HepG2 (cell line): Measurements from ENCODE around the gene PRDX5. TPM values are rescaled to one million over a fixed set of nuclear protein-coding genes. Genes with fewer than 3 reads are reported as not detected.

Experiments used
- ATAC-seq: fragments of 200-7000 bp; cut with Tn5 transposase; 3 replicates; pipeline ENCODE4 v1.9.1; 2020; ENCODE audit warnings: mild to moderate bottlenecking, moderate library complexity
- BruUV-seq: library from RNA; stranded (reverse); fragments of 400-500 nt; replicated peaks from 2 replicates; lab custom pipeline; 2021; lab: Mats Ljungman, UMichigan
- CTCF ChIA-PET: fragments of 300-600 bp; formaldehyde crosslinking; extraction: SDS; loops from one replicate; lab custom pipeline; 2021; ENCODE audit warnings: low total read pairs, inconsistent platforms, low intra/inter-chr PET ratio; lab: Yijun Ruan, JAX
- POLR2A ChIA-PET: fragments of 350-600 bp; sonication (Branson Sonifier 250); formaldehyde crosslinking; loops from one replicate; lab custom pipeline; 2020; ENCODE audit warnings: antibody characterized with exemption, inconsistent platforms; lab: Yijun Ruan, JAX
- DNase-seq: peaks from one replicate; pipeline ENCODE4 v3.0.0-alpha.2; 2015; ENCODE audit warnings: low spot score
- FAIRE-seq: peaks from 3 replicates; lab custom pipeline; 2011; peaks lifted over from hg19 to GRCh38; lab: Jason Lieb, UNC
- H2AFZ ChIP-seq: one replicate; pipeline ENCODE4 v1.6.1; 2011; ENCODE audit warnings: low read length, inconsistent platforms
- H3K27ac ChIP-seq: fragments of 300-600 bp; 3 replicates; pipeline ENCODE4 v1.8.0; 2011; ENCODE audit warnings: mixed run types, mild to moderate bottlenecking, mixed read lengths, low read length, inconsistent platforms; ENCODE audit not compliant: insufficient read depth; ENCODE audit errors: extremely low read length
- H3K27me3 ChIP-seq, 2 experiments: fragments of 200-600 bp in 1 of 2; 2 replicates in 1 of 2; 3 replicates in 1 of 2; pipeline versions ENCODE4 v1.6.0 to v1.8.0; 2011; ENCODE audit warnings: low read length in 2 of 2, mild to moderate bottlenecking in 2 of 2, moderate library complexity in 2 of 2, inconsistent platforms in 1 of 2; ENCODE audit not compliant: insufficient read depth in 2 of 2, control insufficient read depth in 1 of 2
- H3K36me3 ChIP-seq, 2 experiments: fragments of 200-600 bp in 1 of 2; replicated peaks in 1 of 2; 2 replicates in 1 of 2; 3 replicates in 1 of 2; pipeline versions ENCODE4 v1.5.1 to v1.8.0; 2011; ENCODE audit warnings: low read length in 2 of 2, inconsistent platforms in 1 of 2; ENCODE audit not compliant: insufficient read depth in 2 of 2, control insufficient read depth in 1 of 2
- H3K4me1 ChIP-seq: 2 replicates; pipeline ENCODE4 v1.5.1; 2012; ENCODE audit warnings: low read length, inconsistent platforms; ENCODE audit not compliant: insufficient read depth
- H3K4me2 ChIP-seq: 2 replicates; pipeline ENCODE4 v1.6.0; 2011; ENCODE audit warnings: low read depth, low read length, inconsistent platforms
- H3K4me3 ChIP-seq, 3 experiments: fragments of 200-600 bp in 1 of 3; sonication (generic), shearing (Covaris generic) in 1 of 3; replicated peaks in 1 of 3; 2 replicates each; pipeline ENCODE4 v1.5.1; 2011 to 2016; ENCODE audit warnings: low read length in 3 of 3, inconsistent platforms in 2 of 3, low read depth in 2 of 3, mild to moderate bottlenecking in 2 of 3, control low read depth in 1 of 3, mixed read lengths in 1 of 3; ENCODE audit not compliant: insufficient read depth in 1 of 3
- H3K79me2 ChIP-seq: one replicate; pipeline ENCODE4 v1.6.1; 2011; ENCODE audit warnings: low read length, inconsistent platforms; ENCODE audit not compliant: insufficient read depth
- H3K9ac ChIP-seq: 2 replicates; pipeline ENCODE4 v1.6.0; 2011; ENCODE audit warnings: mild to moderate bottlenecking, low read depth, low read length, inconsistent platforms; ENCODE audit not compliant: insufficient read depth
- H3K9me3 ChIP-seq: 2 replicates; pipeline ENCODE4 v1.5.1; 2012; ENCODE audit warnings: mild to moderate bottlenecking, low read length
- H4K20me1 ChIP-seq: 2 replicates; pipeline ENCODE4 v1.6.0; 2011; ENCODE audit warnings: inconsistent platforms, mild to moderate bottlenecking, low read length, moderate library complexity; ENCODE audit not compliant: insufficient read depth
- DMTF1 ChIP-seq: sonication (generic); formaldehyde crosslinking; IDR thresholded peaks from 2 replicates; pipeline ENCODE4 v1.4.0; 2020; ENCODE audit warnings: mild to moderate bottlenecking, missing genetic modification reagents
- ESRRA ChIP-seq: sonication (generic); formaldehyde crosslinking; IDR thresholded peaks from 2 replicates; pipeline ENCODE4 v1.5.1; 2020; ENCODE audit warnings: mild to moderate bottlenecking, low read depth, missing genetic modification reagents
- FOXA3 ChIP-seq: IDR thresholded peaks from 2 replicates; pipeline ENCODE4 v1.6.1; 2016; ENCODE audit warnings: missing genetic modification reagents, missing compliant biosample characterization
- FOXK1 ChIP-seq: sonication (generic); formaldehyde crosslinking; IDR thresholded peaks from 2 replicates; pipeline ENCODE4 v1.4.0; 2020; ENCODE audit warnings: low read depth, missing genetic modification reagents, borderline replicate concordance
- IRF1 ChIP-seq: sonication (generic); formaldehyde crosslinking; IDR thresholded peaks from 2 replicates; pipeline ENCODE4 v1.4.0; 2020; ENCODE audit warnings: low read depth, mild to moderate bottlenecking, missing genetic modification reagents
- NBN ChIP-seq: fragments of 450-650 bp; conservative IDR thresholded peaks from 2 replicates; pipeline ENCODE4 v1.6.1; 2017
- SAP130 ChIP-seq: IDR thresholded peaks from 2 replicates; pipeline ENCODE4 v1.6.1; 2016; ENCODE audit warnings: low read depth
- SMAD9 ChIP-seq: sonication (generic); formaldehyde crosslinking; IDR thresholded peaks from 2 replicates; pipeline ENCODE4 v1.5.1; 2020; ENCODE audit warnings: mild to moderate bottlenecking, missing genetic modification reagents
- SMARCC2 ChIP-seq: fragments of 450-650 bp; IDR thresholded peaks from 2 replicates; pipeline ENCODE4 v1.6.1; 2017; ENCODE audit warnings: antibody characterized with exemption, mild to moderate bottlenecking
- ZBED4 ChIP-seq: sonication (generic); formaldehyde crosslinking; IDR thresholded peaks from 2 replicates; pipeline ENCODE4 v1.4.0; 2020; ENCODE audit warnings: missing genetic modification reagents, borderline replicate concordance
- ZBTB8A ChIP-seq: sonication (generic); formaldehyde crosslinking; IDR thresholded peaks from 2 replicates; pipeline ENCODE4 v1.4.0; 2020; ENCODE audit warnings: mild to moderate bottlenecking, low read depth, missing genetic modification reagents, borderline replicate concordance
- ZNF337 ChIP-seq: sonication (generic); formaldehyde crosslinking; IDR thresholded peaks from 2 replicates; pipeline ENCODE4 v1.5.1; 2020; ENCODE audit warnings: missing genetic modification reagents, low read depth, mild to moderate bottlenecking, borderline replicate concordance
- ZNF598 ChIP-seq: sonication (generic); formaldehyde crosslinking; IDR thresholded peaks from 2 replicates; pipeline ENCODE4 v1.5.1; 2020; ENCODE audit warnings: mild to moderate bottlenecking, missing genetic modification reagents, borderline replicate concordance
- ZNF75D ChIP-seq: sonication (generic); formaldehyde crosslinking; IDR thresholded peaks from 2 replicates; pipeline ENCODE4 v1.8.1; 2023; ENCODE audit warnings: missing genetic modification reagents, mild to moderate bottlenecking, borderline replicate concordance
- WGBS: methylation state at CpG from one replicate; pipeline ENCODE4 v1.1.6; 2017; ENCODE audit warnings: low lambda C conversion rate; 5-methylcytosine and 5-hydroxymethylcytosine counted together
- in situ Hi-C: cut with HindIII; loops from 2 replicates; pipeline ENCODE4 v1.10.0; 2017; ENCODE audit warnings: low pct_unique_long_range_greater_than_20kb; ENCODE audit not compliant: extremely low pct_ligation_motif_present
- intact Hi-C: fragments of 100-400 bp; cut with micrococcal nuclease; formaldehyde crosslinking; loops from one replicate; pipeline ENCODE4 v1.10.0; 2022; ENCODE audit not compliant: unreplicated experiment
- polyA plus RNA-seq, 8 experiments: library from polyadenylated mRNA; depleted of rRNA in 3 of 8; stranded (reverse) in 7 of 8; unstranded in 1 of 8; fragments of >200 nt; fragmentation: Illumina TruSeq in 4 of 8; extraction: Trizol in 4 of 8; gene quantifications; 2 replicates each; pipeline versions ENCODE4 v1.2.1 to v1.2.3, GENCODE V29; 2011 to 2016; ENCODE audit warnings: low read depth in 4 of 8, missing spikeins in 1 of 8, mixed read lengths in 1 of 8; ENCODE audit not compliant: insufficient read depth in 1 of 8
- total RNA-seq, 5 experiments: library from RNA; depleted of rRNA; stranded (reverse); fragments of >200 nt; fragmentation: Illumina TruSeq; extraction: Trizol; gene quantifications; 2 replicates each; pipeline ENCODE4 v1.2.3, GENCODE V29; 2016; ENCODE audit warnings: low read depth in 1 of 5

Gene PRDX5
- total and polyA plus RNA-seq, 2 of the 13 experiments (the other 11 are each of a cell fraction or from before 2014, with no cell fraction given): 215 to 311 TPM

- Histone ChIP-seq H3K79me2 (no peaks in the 10 kb centered on the region), H3K4me1 (peaks cover 22% of the 10 kb centered on the region; the same call in 1 of the 2 replicates), H3K27ac (peak within 1 kb of the TSS; percentile 79), H4K20me1 (no peaks in the 10 kb centered on the region), H3K9me3 (no peaks in the 10 kb centered on the region), H3K36me3 (no peaks in the 10 kb centered on the region), H2AFZ (no peak within 1 kb of the TSS), H3K4me2 (peak within 1 kb of the TSS; percentile 97), H3K27me3 (no peaks in the 10 kb centered on the region; a peak in 1 of 5 replicates), H3K9ac (peak within 1 kb of the TSS; percentile 79), H3K4me3 (peak within 1 kb of the TSS; percentile 69 to 97 (median 83))
- FAIRE-seq: peak; percentile 66
- ATAC-seq: peak; percentile 92
- 3% methylated on average over 15 of the region's 44 CpGs for WGBS
- ChIA-PET CTCF (no interaction called here), POLR2A (interaction anchor here (0.7 to 4.6 kb wide), 9 partner anchors 13 to 99 kb away, joined by 3 to 48 read pairs (median 4); partner anchors contain the start of genes ESRRA, FKBP2, PRDX5 and STIP1)
- in situ Hi-C loops: no loop called here
- TSS peak; percentile 79 for BruUV-seq
- peak; percentile 86 for DNase-seq
- intact Hi-C loops: loop anchor here (2.0 kb wide), 1 partner anchor 14 kb away; no protein-coding TSS in a partner anchor
- TF ChIP-seq SMAD9 (no peak), ZBED4 (no peak; the same call in 1 of the 2 replicates), SMARCC2 (no peak), ZNF75D (CRISPR knock-in tag) (no peak), ZNF598 (CRISPR knock-in tag) (no peak), ZBTB8A (CRISPR knock-in tag) (no peak), NBN (no peak), DMTF1 (no peak), FOXK1 (CRISPR knock-in tag) (no peak), IRF1 (CRISPR knock-in tag) (no peak), ESRRA (CRISPR knock-in tag) (0 out of 2 replicates have a peak, but pooled peaks have one; percentile 10), FOXA3 (CRISPR knock-in tag) (no peak), SAP130 (peak; percentile 68), ZNF337 (CRISPR knock-in tag) (no peak)
Observed at GRCh38 chr11:64284048-64284961, 33.6 kb upstream of the PRDX5 start, which contains the start of gene BAD. BAD (minus strand) TSS chr11:64284665; CDS start chr11:64284368, 297 bp downstream.
